Measurements from ENCODE around the gene NIT2.

NIT2 gene

DNA sequence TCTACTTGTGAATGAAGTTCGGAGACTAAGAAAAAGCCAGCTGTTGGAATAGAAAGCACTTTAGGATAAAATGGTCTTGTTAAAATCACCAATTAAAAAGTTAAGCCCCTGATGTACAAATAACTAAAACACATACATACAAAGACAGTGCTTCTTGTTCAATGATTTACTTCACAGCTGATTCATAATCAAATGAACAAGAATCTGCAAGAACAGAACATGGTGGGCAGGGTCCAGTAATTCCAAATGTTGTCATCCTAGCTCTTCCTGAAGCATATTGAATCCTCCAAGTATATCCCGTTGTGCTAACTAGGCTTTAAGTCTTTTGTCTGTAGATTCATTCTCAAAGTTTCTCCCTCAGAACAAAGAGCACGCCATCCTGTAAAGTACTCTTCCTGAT, 24.5 kb downstream of the NIT2 start:
- H3K9me3 Mint-ChIP-seq (ENCODE audit: low read depth), result no peaks in the 10 kb centered on the region
- H3K4me1 Mint-ChIP-seq (ENCODE audit: low read depth), result no peaks in the 10 kb centered on the region
- H3K4me3 Mint-ChIP-seq, result no peak overlapping the region
- H3K36me3 Mint-ChIP-seq, result peaks cover 20% of the 10 kb centered on the region
- peak overlapping the region; percentile 34 for H3K27ac Mint-ChIP-seq
- H3K27me3 Mint-ChIP-seq, result no peaks in the 10 kb centered on the region

DNA sequence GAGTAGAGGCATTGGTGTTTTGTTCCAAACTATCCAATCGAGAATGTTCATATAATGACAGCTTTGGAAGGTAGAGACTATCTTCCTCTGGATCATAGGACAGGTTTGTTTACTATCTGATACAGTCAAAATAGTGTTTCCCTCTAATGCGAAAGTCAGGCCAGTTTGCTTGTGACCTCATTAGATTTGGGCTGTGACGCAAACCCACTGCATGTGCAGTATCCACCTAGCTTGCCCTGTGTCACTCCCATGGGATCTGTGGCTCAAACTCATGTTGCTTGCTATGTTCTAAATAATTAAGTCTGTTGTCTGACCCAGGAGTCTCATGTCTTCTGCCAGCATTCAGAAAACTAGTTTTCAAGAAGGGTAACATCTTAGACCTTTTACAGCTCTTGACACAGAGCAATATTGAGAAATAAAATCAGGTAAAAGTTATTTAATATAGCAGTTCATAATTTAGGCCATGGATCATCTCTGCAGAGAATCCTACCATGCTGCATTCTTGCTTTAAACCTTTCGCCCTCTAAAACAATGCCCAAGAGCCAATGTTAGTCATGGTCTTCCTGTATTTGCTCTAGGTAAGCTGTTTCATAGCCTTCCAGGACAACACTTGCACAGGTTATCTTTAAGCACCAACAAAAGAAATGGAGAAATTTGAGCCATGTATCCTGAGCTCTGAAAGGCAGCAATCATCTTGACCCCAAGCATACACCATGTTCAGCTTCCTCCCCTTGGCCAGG, 26.4 kb downstream of the NIT2 start:
- no peak overlapping the region for H3K4me3 Mint-ChIP-seq
- no peaks in the 10 kb centered on the region for H3K9me3 Mint-ChIP-seq (ENCODE audit: low read depth)
- H3K36me3 Mint-ChIP-seq, result peaks cover 26% of the 10 kb centered on the region
- no peaks in the 10 kb centered on the region for H3K4me1 Mint-ChIP-seq (ENCODE audit: low read depth)
- no peaks in the 10 kb centered on the region for H3K27me3 Mint-ChIP-seq
- H3K27ac Mint-ChIP-seq, result peak overlapping the region; percentile 11

DNA sequence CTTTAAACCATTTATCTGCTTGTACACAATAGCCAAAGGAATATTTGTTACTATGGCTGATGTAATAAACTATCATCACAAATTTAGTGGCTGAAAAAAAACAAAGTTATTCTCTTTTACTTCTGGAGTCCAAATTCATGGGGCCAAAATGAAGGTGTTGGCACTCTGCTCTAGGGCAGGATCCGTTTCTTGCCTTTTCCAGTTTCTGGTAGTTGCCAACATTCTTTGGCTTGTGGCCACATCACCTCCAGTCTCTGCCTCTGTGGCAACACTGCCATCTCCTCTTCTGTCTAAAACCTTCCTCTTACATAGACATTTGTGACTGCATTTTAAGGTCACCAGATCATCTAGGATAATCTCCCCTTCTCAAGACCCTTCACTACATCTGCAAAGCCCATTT, 27.3 kb downstream of the NIT2 start:
- H3K4me1 Mint-ChIP-seq (ENCODE audit: low read depth), result no peaks in the 10 kb centered on the region
- no peak overlapping the region for H3K4me3 Mint-ChIP-seq
- no peak overlapping the region for H3K27ac Mint-ChIP-seq
- H3K36me3 Mint-ChIP-seq, result peaks cover 28% of the 10 kb centered on the region
- H3K27me3 Mint-ChIP-seq, result no peaks in the 10 kb centered on the region
- H3K9me3 Mint-ChIP-seq (ENCODE audit: low read depth), result no peaks in the 10 kb centered on the region

DNA sequence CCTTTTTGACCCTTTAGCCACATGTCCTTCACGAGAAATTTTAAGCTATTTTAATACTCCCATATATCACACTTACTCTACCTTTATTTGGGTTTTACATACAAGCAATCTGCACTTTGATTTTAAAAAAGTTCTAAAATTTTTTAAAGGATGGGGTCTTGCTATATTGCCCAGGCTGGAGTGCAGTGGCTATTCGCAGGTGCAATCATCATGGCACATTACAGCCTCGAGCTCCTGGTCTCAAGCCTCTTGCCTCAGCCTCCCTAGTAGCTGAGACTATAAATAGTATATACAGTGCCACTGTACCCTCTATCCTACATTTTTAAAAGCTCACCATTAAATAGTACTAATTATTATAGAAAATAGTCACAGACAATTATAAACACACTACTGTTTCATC, 29.9 kb downstream of the NIT2 start:
- Mint-ChIP-seq H3K4me3 (no peak overlapping the region), H3K27ac (no peak overlapping the region), H3K36me3 (peaks cover 29% of the 10 kb centered on the region), H3K4me1 (ENCODE audit: low read depth) (no peaks in the 10 kb centered on the region), H3K27me3 (no peaks in the 10 kb centered on the region), H3K9me3 (ENCODE audit: low read depth) (no peaks in the 10 kb centered on the region)

DNA sequence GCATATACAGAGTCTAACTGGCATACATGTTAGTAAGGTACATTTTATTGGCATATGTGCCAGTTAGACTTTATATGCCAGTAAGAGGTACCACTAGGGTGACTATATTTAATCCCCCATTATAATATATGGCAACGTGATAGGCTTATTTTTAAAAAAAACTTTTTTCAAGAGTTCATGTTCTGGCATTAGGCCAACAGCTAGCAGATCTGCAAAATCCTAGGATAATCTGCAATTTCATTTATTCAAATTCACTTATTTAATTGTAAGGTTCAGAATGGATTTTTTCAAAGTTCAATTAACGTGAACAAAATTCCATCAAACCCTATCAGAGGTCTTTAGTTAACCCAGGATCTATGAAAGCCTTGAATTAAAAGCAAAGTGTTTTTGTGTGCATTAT, 31.9 kb downstream of the NIT2 start:
- Mint-ChIP-seq H3K9me3 (ENCODE audit: low read depth) (no peaks in the 10 kb centered on the region), H3K27ac (no peak overlapping the region), H3K27me3 (no peaks in the 10 kb centered on the region), H3K36me3 (peaks cover 23% of the 10 kb centered on the region), H3K4me1 (ENCODE audit: low read depth) (no peaks in the 10 kb centered on the region), H3K4me3 (no peak overlapping the region)

DNA sequence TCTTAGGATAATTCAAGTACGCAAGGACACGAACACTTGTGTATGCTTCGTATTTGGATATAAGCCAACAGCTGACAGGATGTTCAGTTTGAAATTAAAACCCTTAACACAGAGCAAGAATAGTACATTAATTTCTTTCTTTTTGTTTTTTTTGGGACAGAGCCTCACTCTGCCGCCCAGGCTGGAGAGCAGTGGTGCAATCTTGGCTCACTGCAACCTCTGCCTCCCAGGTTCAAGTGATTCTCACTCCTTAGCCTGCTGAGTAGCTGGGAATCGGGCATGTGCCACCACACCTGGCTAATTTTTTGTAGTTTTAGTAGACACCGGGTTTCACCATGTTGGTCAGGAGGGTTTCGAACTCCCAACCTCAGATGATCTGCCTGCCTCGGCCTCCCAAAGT, 33.9 kb downstream of the NIT2 start:
- Mint-ChIP-seq H3K27me3 (no peaks in the 10 kb centered on the region), H3K9me3 (ENCODE audit: low read depth) (no peaks in the 10 kb centered on the region), H3K4me1 (ENCODE audit: low read depth) (no peaks in the 10 kb centered on the region), H3K27ac (no peak overlapping the region), H3K36me3 (peaks cover 16% of the 10 kb centered on the region), H3K4me3 (no peak overlapping the region)

DNA sequence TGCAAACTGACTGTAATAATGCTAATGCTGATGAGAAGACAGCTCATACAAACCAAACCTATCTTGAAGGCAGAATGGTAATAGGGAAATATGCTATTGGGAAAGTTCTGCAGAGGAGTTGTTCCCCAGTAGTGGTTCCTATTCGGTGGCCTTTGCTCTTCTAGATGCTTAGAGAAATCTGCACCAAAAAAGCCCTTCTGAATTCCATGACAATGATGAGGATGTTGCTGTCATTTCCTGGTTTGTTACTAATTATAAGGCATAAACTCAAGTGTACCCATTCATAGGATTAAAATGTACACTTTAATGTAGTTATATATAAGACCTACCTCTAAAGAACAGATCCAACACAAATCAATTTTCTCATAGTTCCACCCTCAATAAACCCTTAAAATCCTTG, 36.2 kb downstream of the NIT2 start:
- Mint-ChIP-seq H3K4me3 (no peak overlapping the region), H3K27ac (no peak overlapping the region), H3K27me3 (no peaks in the 10 kb centered on the region), H3K4me1 (ENCODE audit: low read depth) (no peaks in the 10 kb centered on the region), H3K36me3 (peaks cover 7% of the 10 kb centered on the region), H3K9me3 (ENCODE audit: low read depth) (no peaks in the 10 kb centered on the region)

DNA sequence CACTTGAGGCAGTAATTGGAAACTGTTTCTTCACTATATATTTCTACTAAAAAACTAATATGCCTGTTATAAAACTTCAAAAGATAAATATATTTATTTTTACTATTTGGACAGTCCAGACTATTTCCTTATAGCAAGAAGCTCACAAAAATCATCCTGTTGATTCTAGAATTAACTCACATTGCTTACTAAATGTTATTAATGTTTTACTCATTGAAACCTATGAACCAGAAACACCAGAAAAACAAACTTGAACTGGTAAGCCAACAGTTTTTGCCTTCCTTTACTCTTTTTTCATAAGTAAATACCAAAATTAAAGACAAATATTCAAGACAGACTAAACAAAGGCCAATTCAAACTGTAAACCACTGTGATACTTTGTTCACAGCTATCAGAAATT, 40.0 kb downstream of the NIT2 start:
- H3K27me3 Mint-ChIP-seq, result no peaks in the 10 kb centered on the region
- H3K9me3 Mint-ChIP-seq (ENCODE audit: low read depth), result no peaks in the 10 kb centered on the region
- no peak overlapping the region for H3K27ac Mint-ChIP-seq
- no peak overlapping the region for H3K4me3 Mint-ChIP-seq
- no peaks in the 10 kb centered on the region for H3K4me1 Mint-ChIP-seq (ENCODE audit: low read depth)
- no peaks in the 10 kb centered on the region for H3K36me3 Mint-ChIP-seq

DNA sequence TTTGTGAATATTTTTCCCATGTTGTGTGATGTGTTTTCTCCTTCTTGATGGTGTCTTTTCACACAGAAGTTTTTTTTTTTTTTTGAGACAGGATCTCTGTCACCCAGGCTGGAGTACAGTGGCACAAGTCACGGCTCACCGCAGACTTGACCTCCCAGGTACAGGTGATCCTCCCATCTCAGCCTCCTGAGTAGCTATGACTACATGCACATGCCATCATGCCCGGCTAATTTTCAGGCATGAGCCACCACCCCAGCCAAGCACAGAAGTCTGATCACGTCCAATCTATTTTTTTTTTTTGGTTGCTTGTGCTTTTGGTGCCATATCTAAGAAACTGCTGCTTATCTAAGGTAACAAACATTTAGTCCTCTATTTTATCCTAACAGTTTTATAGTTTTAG, 41.7 kb downstream of the NIT2 start:
- H3K36me3 Mint-ChIP-seq, result no peaks in the 10 kb centered on the region
- no peak overlapping the region for H3K27ac Mint-ChIP-seq
- H3K4me1 Mint-ChIP-seq (ENCODE audit: low read depth), result no peaks in the 10 kb centered on the region
- H3K9me3 Mint-ChIP-seq (ENCODE audit: low read depth), result no peaks in the 10 kb centered on the region
- H3K27me3 Mint-ChIP-seq, result no peaks in the 10 kb centered on the region
- no peak overlapping the region for H3K4me3 Mint-ChIP-seq

DNA sequence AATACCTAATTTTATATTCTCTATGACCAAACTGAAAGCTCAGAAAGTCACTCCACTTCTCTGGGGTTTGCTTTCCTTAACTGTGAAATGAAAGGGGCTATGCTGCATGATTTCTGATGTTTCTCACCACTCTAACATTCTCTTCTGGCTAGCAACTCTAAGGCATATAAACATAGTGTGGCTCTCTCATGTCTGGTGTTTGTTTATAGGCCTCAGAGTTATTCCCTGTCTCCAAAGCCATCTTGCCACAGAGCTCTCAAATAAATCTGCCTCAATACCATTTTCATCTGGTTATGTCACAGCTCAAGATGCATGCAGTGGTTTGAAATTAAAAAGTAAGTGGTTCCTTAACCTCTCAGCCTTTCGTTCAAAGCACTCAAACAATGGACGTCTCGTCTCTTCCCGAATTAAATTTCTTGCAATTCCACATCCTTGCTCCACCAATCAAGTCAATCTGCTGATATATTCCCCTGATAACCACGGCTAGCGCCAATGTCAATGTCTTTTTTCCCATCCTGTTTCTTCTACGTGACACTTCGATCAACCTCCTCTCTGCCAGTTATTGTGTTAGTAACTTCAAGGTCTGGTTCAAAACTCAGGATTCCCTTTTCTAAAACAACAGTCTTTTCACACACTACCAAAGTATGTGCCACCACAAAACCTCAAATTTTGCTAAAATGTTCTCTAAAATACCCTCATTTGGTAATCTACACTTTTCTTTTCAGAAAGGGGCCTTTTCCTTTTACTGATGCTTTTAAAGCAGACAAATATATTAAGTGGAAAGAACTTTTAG, 50.4 kb downstream of the NIT2 start:
- Mint-ChIP-seq H3K9me3 (ENCODE audit: low read depth) (no peaks in the 10 kb centered on the region), H3K4me3 (no peak overlapping the region), H3K4me1 (ENCODE audit: low read depth) (peaks cover 25% of the 10 kb centered on the region), H3K36me3 (peaks cover 12% of the 10 kb centered on the region), H3K27me3 (no peaks in the 10 kb centered on the region), H3K27ac (no peak overlapping the region)

DNA sequence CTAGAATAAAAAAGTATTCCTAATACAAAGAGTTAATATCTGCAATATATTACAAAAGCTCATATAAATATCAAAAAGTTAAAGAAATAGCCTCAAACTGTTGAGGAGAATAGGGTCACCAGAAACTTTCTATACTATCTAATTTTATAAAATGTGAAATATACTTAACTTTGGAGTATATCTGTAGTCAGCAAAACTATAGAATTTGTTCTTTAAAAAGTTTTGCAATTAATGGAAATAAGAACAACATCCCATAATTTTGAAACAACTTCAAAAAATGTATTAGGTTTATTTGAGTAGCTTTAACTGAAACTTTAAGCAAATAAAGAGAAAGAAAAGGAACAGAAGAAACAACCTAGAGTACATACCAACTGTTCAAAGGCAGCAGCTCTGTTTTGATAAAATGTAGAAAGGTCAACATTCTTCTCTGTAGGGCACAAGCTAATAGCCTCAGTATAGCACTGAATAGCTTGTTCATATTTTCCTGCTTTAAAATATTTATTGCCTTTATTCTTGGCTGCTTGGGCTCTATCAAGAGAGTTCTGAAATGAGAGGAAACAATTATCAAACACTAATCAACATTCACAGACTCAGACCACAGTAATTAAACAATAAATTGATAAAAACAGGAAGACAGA, 52.0 kb downstream of the NIT2 start:
- Mint-ChIP-seq H3K27ac (no peak overlapping the region), H3K9me3 (ENCODE audit: low read depth) (no peaks in the 10 kb centered on the region), H3K27me3 (no peaks in the 10 kb centered on the region), H3K36me3 (peaks cover 12% of the 10 kb centered on the region), H3K4me3 (no peak overlapping the region), H3K4me1 (ENCODE audit: low read depth) (peaks cover 25% of the 10 kb centered on the region)

DNA sequence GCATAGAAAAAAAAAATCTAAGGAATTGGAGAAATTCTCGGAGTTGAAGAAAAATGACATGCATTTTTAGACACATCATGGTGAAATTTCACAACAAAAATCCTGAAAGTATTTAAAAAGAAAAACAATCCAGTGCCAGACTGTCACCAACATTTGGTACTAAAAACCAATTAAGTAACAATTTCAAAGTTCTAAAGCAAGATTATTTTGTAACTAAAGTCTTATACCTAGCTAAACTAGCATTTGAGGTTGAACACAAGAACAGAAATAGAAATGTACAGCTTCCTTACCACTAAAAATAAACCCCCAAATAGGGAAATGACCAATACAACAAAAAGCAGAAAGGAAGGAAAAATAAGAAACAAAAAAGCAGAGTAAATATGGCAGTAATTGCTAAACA, 54.5 kb downstream of the NIT2 start:
- peaks cover 16% of the 10 kb centered on the region for H3K36me3 Mint-ChIP-seq
- no peak overlapping the region for H3K4me3 Mint-ChIP-seq
- H3K27ac Mint-ChIP-seq, result no peak overlapping the region
- peaks cover 32% of the 10 kb centered on the region for H3K4me1 Mint-ChIP-seq (ENCODE audit: low read depth)
- no peaks in the 10 kb centered on the region for H3K9me3 Mint-ChIP-seq (ENCODE audit: low read depth)
- no peaks in the 10 kb centered on the region for H3K27me3 Mint-ChIP-seq

DNA sequence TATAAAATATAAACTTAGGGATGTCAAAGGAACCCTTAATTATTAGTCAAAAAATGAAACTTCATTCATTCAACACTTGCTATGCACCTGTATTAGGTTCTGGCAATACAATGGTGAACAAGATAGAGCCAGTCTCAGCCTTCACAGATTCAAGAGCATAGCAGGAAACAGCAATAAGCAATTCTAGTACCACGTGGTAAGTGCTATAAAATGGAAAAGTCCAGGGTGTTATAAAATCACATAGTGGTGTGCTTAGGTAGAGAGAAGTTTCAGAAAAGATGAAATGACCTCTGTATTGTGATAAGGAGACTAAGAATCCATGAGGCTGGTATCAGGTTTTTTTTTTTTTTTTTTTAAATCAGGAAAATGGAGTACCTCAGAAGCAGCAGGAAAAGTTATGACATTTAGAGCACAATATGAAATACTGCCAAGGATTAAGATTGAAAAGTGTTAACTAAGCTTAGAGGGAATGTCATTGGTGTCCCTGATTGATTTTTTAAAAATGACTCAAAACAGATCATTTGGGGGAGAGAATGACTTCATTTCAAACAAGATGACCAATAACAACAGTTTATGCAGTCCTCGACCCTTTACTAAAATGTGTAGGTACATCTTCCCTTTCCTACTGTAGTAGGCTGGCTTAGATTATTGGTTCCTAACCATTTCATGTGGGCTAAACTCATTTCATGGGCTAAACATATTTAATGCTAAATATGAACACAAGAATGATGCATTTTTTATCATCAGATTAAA, 61.3 kb downstream of the NIT2 start:
- no peak overlapping the region for H3K4me3 Mint-ChIP-seq
- peaks cover 54% of the 10 kb centered on the region for H3K4me1 Mint-ChIP-seq (ENCODE audit: low read depth)
- no peaks in the 10 kb centered on the region for H3K27me3 Mint-ChIP-seq
- no peaks in the 10 kb centered on the region for H3K9me3 Mint-ChIP-seq (ENCODE audit: low read depth)
- no peak overlapping the region for H3K27ac Mint-ChIP-seq
- H3K36me3 Mint-ChIP-seq, result peaks cover 4% of the 10 kb centered on the region

DNA sequence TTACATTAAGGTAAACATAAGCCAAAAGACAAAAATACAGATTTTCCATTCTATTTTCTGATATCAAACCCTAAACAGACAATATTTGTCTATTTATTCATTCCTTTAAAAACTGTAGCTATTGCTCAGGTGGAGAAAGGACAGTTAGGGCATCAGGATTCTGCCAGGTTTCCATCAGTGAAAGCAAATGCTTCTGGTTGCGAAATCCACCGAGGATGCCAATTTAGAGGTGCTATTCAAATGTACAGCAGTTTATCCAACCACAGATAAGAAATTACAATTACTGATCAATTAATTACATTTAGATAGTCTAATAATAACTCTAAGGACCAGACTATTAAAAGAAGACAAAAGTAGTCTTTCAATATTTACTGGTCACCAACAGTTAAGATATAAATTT, 62.4 kb downstream of the NIT2 start:
- Mint-ChIP-seq H3K36me3 (peaks cover 2% of the 10 kb centered on the region), H3K9me3 (ENCODE audit: low read depth) (no peaks in the 10 kb centered on the region), H3K4me3 (peak overlapping the region; percentile 49), H3K27ac (no peak overlapping the region), H3K4me1 (ENCODE audit: low read depth) (peaks cover 56% of the 10 kb centered on the region), H3K27me3 (no peaks in the 10 kb centered on the region)
